ENCODE results near the gene PLAAT2. TPM values are rescaled to one million over a fixed set of nuclear protein-coding genes. Genes with fewer than 3 reads are reported as not detected.

Gene PLAAT2
- total RNA-seq, 1 donor from 2014 or later: not detected

DNA sequence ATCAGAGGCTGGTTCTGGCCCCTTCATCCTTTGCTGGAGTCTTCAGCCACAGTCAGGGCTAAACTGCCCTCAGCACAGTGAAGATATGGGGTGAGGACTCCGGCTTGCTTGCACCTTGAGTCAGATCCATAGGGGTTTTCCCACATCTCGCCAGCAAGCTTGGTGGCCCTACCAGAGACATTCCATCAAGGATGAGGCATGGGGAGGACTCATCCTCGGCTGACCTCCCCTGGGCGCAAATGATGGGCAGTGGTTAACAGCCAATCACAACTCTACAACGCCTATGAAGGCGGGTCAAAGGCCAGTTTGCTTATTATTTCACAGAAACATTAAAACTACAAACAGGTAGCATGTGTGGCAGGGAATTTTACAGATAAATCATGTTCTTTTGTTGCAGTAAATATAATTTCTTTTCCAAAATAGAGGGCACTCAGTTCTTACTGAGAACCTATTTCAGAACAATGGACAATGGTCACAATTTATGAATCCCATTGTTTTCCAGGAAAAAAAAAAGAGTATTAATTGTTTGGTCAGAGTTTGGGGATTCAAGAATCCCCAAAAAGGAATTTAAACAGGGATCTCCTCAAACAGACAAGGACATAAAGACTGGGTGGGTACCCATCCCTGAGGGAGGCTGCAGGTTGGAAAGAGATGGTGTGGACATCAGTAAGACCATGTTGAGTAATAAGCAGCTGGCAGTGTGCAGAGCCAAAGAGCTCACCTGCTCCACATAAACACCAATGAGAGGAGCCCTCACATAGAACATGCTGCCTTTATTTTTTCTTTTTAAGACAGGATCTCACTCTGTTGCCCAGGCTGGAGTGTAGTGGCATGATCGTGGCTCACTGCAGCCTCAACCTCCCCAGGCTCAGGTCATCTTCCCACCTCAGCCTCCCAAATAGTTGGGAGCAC lies 36.3 kb upstream of the PLAAT2 start:
- no peaks in the 10 kb centered on the region for H3K36me3 Mint-ChIP-seq (ENCODE audit: low read depth)
- no peaks in the 10 kb centered on the region for H3K9me3 Mint-ChIP-seq
- no peak for DNase-seq
- intact Hi-C loops (cut with micrococcal nuclease): no loop called here
- ChIA-PET POLR2A (no interaction called here), CTCF (no interaction called here)
- no peak for ATAC-seq (ENCODE audit: low read depth)
- H3K27ac Mint-ChIP-seq: no peak overlapping the region
- peaks cover 3% of the 10 kb centered on the region for H3K27me3 Mint-ChIP-seq
- TF ChIP-seq, protein P1, sequence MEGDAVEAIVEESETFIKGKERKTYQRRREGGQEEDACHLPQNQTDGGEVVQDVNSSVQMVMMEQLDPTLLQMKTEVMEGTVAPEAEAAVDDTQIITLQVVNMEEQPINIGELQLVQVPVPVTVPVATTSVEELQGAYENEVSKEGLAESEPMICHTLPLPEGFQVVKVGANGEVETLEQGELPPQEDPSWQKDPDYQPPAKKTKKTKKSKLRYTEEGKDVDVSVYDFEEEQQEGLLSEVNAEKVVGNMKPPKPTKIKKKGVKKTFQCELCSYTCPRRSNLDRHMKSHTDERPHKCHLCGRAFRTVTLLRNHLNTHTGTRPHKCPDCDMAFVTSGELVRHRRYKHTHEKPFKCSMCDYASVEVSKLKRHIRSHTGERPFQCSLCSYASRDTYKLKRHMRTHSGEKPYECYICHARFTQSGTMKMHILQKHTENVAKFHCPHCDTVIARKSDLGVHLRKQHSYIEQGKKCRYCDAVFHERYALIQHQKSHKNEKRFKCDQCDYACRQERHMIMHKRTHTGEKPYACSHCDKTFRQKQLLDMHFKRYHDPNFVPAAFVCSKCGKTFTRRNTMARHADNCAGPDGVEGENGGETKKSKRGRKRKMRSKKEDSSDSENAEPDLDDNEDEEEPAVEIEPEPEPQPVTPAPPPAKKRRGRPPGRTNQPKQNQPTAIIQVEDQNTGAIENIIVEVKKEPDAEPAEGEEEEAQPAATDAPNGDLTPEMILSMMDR (IDR thresholded peaks at IDR 0.05): no peak
- H3K4me3 Mint-ChIP-seq: no peak overlapping the region
- H3K4me1 Mint-ChIP-seq: no peaks in the 10 kb centered on the region

DNA sequence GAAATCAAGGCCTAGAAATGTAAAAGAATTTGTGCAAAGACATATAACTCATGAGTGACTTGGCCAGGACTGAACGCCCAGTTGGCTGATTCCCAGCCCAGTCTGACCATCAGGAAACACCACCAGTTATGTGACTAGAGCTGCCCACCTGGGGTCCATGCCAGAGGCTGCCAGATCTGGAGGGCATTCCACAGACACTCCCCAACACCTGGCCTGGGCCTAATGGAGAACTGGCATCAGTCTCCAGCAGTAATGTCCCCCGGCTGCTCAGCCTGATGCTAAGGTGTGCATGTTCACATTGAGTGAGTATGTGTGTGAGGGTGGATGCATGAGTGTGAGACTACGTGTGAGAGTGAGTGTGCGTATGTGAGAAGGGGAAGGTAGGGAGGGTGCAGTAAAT lies 35.4 kb upstream of the PLAAT2 start:
- H3K4me3 Mint-ChIP-seq: no peak overlapping the region
- CTCF ChIA-PET: no interaction called here
- ATAC-seq (ENCODE audit: low read depth): no peak

DNA sequence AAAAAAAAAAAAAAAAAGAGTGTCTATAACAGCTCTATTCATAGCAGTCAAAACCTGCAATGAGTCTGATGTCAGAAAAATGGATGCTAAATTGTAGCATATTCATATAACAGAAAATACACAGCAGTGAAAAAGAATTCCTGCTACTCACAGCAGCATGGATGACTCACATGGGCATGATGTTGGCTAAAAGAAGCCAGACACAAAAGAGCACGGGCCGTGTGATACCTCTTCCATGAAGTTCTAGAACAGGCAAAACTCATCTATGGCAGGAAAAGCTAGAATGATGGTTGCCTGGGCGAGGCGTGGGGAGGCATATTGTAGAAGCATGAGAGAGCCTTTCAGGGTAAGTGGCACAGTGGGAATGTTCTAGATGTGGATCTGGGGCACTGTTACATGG lies 32.1 kb upstream of the PLAAT2 start:
- intact Hi-C loops (cut with micrococcal nuclease): no loop called here
- ATAC-seq (ENCODE audit: low read depth): no peak
- no peak for DNase-seq
- Mint-ChIP-seq H3K27ac (no peak overlapping the region), H3K36me3 (ENCODE audit: low read depth) (no peaks in the 10 kb centered on the region), H3K4me1 (no peaks in the 10 kb centered on the region), H3K27me3 (no peaks in the 10 kb centered on the region), H3K4me3 (no peak overlapping the region), H3K9me3 (no peaks in the 10 kb centered on the region)
- TF ChIP-seq, protein P1 (IDR thresholded peaks at IDR 0.05): no peak
- ChIA-PET POLR2A (no interaction called here), CTCF (no interaction called here)

More for the DNA sequence above, 35.4 kb upstream of the PLAAT2 start:
- TF ChIP-seq, protein P1 (IDR thresholded peaks at IDR 0.05): no peak
- H3K27ac Mint-ChIP-seq: no peak overlapping the region
- no peaks in the 10 kb centered on the region for H3K9me3 Mint-ChIP-seq
- no peak for DNase-seq
- H3K27me3 Mint-ChIP-seq: peaks cover 3% of the 10 kb centered on the region
- POLR2A ChIA-PET: no interaction called here
- H3K36me3 Mint-ChIP-seq (ENCODE audit: low read depth): no peaks in the 10 kb centered on the region
- intact Hi-C loops (cut with micrococcal nuclease): no loop called here
- no peaks in the 10 kb centered on the region for H3K4me1 Mint-ChIP-seq

DNA sequence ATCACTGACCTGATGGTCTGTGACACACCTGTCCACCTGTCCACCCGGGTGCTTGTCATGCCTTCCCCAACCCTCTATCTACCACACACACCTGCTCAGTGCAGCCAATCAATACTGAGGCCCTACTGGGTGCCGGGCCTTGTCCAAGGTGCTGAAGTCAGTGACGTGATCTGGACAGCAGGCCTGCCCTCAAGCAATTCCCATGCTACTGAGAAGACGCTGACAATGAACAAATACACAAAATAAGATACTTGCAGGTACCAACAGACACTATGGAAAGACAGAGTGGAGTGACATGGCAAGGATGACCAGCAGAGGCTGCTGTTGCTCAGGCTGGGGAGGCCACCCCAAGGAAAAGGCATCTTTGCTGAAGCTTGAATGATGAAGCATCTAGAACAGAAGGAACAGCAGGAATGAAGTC lies 29.8 kb upstream of the PLAAT2 start:
- TF ChIP-seq, protein P1 (IDR thresholded peaks at IDR 0.05): no peak
- H3K4me3 Mint-ChIP-seq: no peak overlapping the region
- ATAC-seq (ENCODE audit: low read depth) (no peak), DNase-seq (no peak)
- ChIA-PET CTCF (no interaction called here), POLR2A (no interaction called here)
- intact Hi-C loops (cut with micrococcal nuclease): no loop called here
- no peaks in the 10 kb centered on the region for H3K9me3 Mint-ChIP-seq
- H3K27me3 Mint-ChIP-seq: no peaks in the 10 kb centered on the region
- H3K4me1 Mint-ChIP-seq: no peaks in the 10 kb centered on the region
- no peak overlapping the region for H3K27ac Mint-ChIP-seq
- no peaks in the 10 kb centered on the region for H3K36me3 Mint-ChIP-seq (ENCODE audit: low read depth)

DNA sequence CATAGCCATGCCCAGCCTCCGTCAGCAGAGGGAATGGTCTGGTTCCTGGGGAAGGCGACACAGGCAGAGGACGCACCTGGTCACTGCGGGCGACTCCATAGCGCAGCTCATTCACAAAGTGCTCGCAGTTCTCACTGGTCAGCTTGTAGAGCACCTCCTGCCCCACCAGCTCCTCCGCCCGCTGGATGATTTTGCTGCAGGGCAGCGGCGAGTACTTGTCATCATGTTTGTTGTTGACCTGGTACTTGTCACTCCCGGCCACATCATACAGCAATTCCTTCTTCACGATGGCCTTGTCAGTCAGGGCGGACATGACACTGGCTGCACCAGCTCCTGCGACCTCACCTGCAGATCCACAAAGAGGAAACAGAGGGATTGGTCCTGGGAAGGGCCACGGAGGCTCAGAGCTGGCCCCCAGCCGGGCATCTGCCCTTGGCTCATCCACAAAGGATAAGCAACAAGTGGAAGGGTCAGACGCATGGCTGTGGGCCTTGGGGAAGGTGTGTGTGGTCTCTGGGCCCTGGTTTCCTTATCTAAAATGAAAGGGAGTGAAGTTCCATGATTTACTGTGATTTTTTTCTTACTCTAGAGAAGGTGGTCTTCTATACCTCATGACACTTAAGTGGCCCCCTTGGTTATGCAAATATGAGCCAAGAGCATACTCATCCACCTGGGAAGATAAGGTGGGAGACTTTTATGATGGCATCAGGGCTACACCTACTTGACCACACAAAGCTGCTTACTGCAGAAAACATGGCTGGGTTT lies 27.0 kb upstream of the PLAAT2 start:
- TF ChIP-seq, protein P1 (IDR thresholded peaks at IDR 0.05): no peak
- Mint-ChIP-seq H3K4me3 (no peak overlapping the region), H3K9me3 (no peaks in the 10 kb centered on the region), H3K27ac (no peak overlapping the region), H3K27me3 (no peaks in the 10 kb centered on the region), H3K4me1 (no peaks in the 10 kb centered on the region), H3K36me3 (ENCODE audit: low read depth) (no peaks in the 10 kb centered on the region)
- ATAC-seq (ENCODE audit: low read depth) (no peak), DNase-seq (no peak)
- intact Hi-C loops (cut with micrococcal nuclease): no loop called here
- ChIA-PET CTCF (no interaction called here), POLR2A (no interaction called here)

Data from activated B cell treated with CpG ODN at 0.5 μM for 24 hours (primary cell).